Ishikawa (cell line): ENCODE measurements around the gene UTS2R.
A peak's percentile ranks its signal among the peaks of the same experiment; 100 is the strongest.

ENCODE experiments used
- CEBPB ChIP-seq: IDR thresholded peaks from 2 replicates; pipeline ENCODE4 v1.6.1; 2012
- CREB1 ChIP-seq: IDR thresholded peaks from 2 replicates; pipeline ENCODE4 v1.6.1; 2012; ENCODE audit warnings: low read depth
- EGR1 ChIP-seq: IDR thresholded peaks from 2 replicates; pipeline ENCODE4 v1.6.1; 2012
- EP300 ChIP-seq: IDR thresholded peaks from 2 replicates; pipeline ENCODE4 v1.6.1; 2012; ENCODE audit warnings: borderline replicate concordance
- FOXM1 ChIP-seq: IDR thresholded peaks from 2 replicates; pipeline ENCODE4 v1.6.1; 2012; ENCODE audit warnings: low read depth, borderline replicate concordance
- NFIC ChIP-seq: IDR thresholded peaks from 2 replicates; pipeline ENCODE4 v1.6.1; 2012
- RAD21 ChIP-seq: IDR thresholded peaks from 2 replicates; pipeline ENCODE4 v1.6.1; 2012; ENCODE audit warnings: low read depth
- REST ChIP-seq: IDR thresholded peaks from 2 replicates; pipeline ENCODE4 v1.6.1; 2012; ENCODE audit warnings: low read depth, mild to moderate bottlenecking
- TAF1 ChIP-seq: IDR thresholded peaks from 2 replicates; pipeline ENCODE4 v1.6.1; 2012; ENCODE audit warnings: low read depth, mild to moderate bottlenecking
- TCF12 ChIP-seq: IDR thresholded peaks from 2 replicates; pipeline ENCODE4 v1.6.1; 2012; ENCODE audit warnings: low read depth
- TEAD4 ChIP-seq: IDR thresholded peaks from 2 replicates; pipeline ENCODE4 v1.6.1; 2012
- YY1 ChIP-seq: IDR thresholded peaks from 2 replicates; pipeline ENCODE4 v1.6.1; 2012; ENCODE audit warnings: low read depth
- ZBTB7A ChIP-seq: IDR thresholded peaks from 2 replicates; pipeline ENCODE4 v1.6.1; 2012; ENCODE audit warnings: low read depth
- TF ChIP-seq, protein P1 (sequence below): IDR thresholded peaks from 2 replicates; pipeline ENCODE4 v1.6.1; 2012

- TF ChIP-seq CEBPB (no peak), CREB1 (no peak), EGR1 (no peak), YY1 (no peak), EP300 (no peak), TAF1 (no peak), REST (no peak), FOXM1 (peak; percentile 73), NFIC (no peak), TEAD4 (no peak), RAD21 (no peak), TCF12 (no peak), ZBTB7A (no peak)
- TF ChIP-seq, protein P1, sequence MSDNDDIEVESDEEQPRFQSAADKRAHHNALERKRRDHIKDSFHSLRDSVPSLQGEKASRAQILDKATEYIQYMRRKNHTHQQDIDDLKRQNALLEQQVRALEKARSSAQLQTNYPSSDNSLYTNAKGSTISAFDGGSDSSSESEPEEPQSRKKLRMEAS, result no peak
These were observed 3.6 kb upstream of the UTS2R start for GRCh38 chr17:82367724-82368524.
